Natural killer cell (primary cell): Measurements from ENCODE around the gene SCAF8. TPM values are rescaled to one million over a fixed set of nuclear protein-coding genes. Genes with fewer than 3 reads are reported as not detected.

Experiments used
- ATAC-seq, 3 donors: fragments of 150-1000 bp in 2 of 3; fragments of 200-7000 bp in 1 of 3; cut with Tn5 transposase; 1 replicate in 1 of 3; 2 replicates in 2 of 3; pipeline ENCODE4 v1.10.0; 2021; ENCODE audit warnings: mild to moderate bottlenecking in 2 of 3, moderate library complexity in 2 of 3
- DNase-seq, 2 donors: peaks; one replicate each; pipeline versions ENCODE4 v3.0.0 to v3.0.0-alpha.2; 2013 to 2021; ENCODE audit warnings: mixed read lengths in 1 of 2
- H3K27ac ChIP-seq: one replicate; pipeline ENCODE4 v1.5.1; 2013; ENCODE audit warnings: mild to moderate bottlenecking, low read length
- H3K27me3 ChIP-seq: one replicate; pipeline ENCODE4 v1.6.1; 2013; ENCODE audit warnings: low read length; ENCODE audit not compliant: control insufficient read depth, insufficient read depth
- H3K36me3 ChIP-seq: one replicate; pipeline ENCODE4 v1.6.1; 2013; ENCODE audit warnings: low read length; ENCODE audit not compliant: control insufficient read depth, insufficient read depth
- H3K4me1 ChIP-seq: one replicate; pipeline ENCODE4 v1.6.1; 2013; ENCODE audit warnings: low read length; ENCODE audit not compliant: control insufficient read depth, insufficient read depth
- H3K4me3 ChIP-seq: one replicate; pipeline ENCODE4 v1.5.1; 2013; ENCODE audit warnings: low read length
- H3K9me3 ChIP-seq: one replicate; pipeline ENCODE4 v1.6.1; 2013; ENCODE audit warnings: low read length; ENCODE audit not compliant: control insufficient read depth, insufficient read depth
- H3K27ac Mint-ChIP-seq, 2 donors: one replicate each; pipeline ENCODE4 v1.8.0; 2022; ENCODE audit warnings: mild to moderate bottlenecking in 2 of 2, mixed read lengths in 2 of 2, moderate library complexity in 1 of 2
- H3K27me3 Mint-ChIP-seq, 2 donors: one replicate each; pipeline ENCODE4 v1.8.0; 2022; ENCODE audit warnings: low read depth in 2 of 2, mixed read lengths in 2 of 2
- H3K36me3 Mint-ChIP-seq: one replicate; pipeline ENCODE4 v1.8.0; 2022; ENCODE audit warnings: mixed read lengths
- H3K4me1 Mint-ChIP-seq, 2 donors: one replicate each; pipeline ENCODE4 v1.8.0; 2022; ENCODE audit warnings: mixed read lengths in 2 of 2
- H3K4me3 Mint-ChIP-seq: one replicate; pipeline ENCODE4 v1.8.0; 2022; ENCODE audit warnings: mild to moderate bottlenecking, moderate library complexity, mixed read lengths
- H3K9me3 Mint-ChIP-seq, 2 donors: one replicate each; pipeline ENCODE4 v1.8.0; 2022; ENCODE audit warnings: mixed read lengths in 2 of 2
- CTCF ChIP-seq: fragments of 200-600 bp; IDR thresholded peaks from one replicate; pipeline ENCODE4 v1.8.0; 2022; ENCODE audit warnings: antibody characterized with exemption
- WGBS: methylation state at CpG from one replicate; pipeline ENCODE4 v1.1.7; 2013; ENCODE audit warnings: missing lambda C conversion rate; ENCODE audit not compliant: insufficient coverage; 5-methylcytosine and 5-hydroxymethylcytosine counted together
- intact Hi-C: fragments of 100-400 bp; cut with micrococcal nuclease; formaldehyde crosslinking; loops from one replicate; pipeline ENCODE4 v1.14.2; 2022
- total RNA-seq, 4 donors: library from RNA; stranded (reverse); fragments of 120-200 nt in 1 of 4; gene quantifications; one replicate each; pipeline versions ENCODE4 v1.2.3 to v1.2.4, GENCODE V29; 2013 to 2022

SCAF8 gene
- total RNA-seq, 3 donors from 2014 or later (not counting 1 experiment from before 2014, with no cell fraction given) = 60.0 to 74.3 (median 68.2) TPM

GRCh38 chr6:154705471-154706113 is 27.6 kb upstream of the SCAF8 start:
- peak in 1 of 2 donors; percentile 38 for DNase-seq

GRCh38 chr6:154706389-154706788 is 26.8 kb upstream of the SCAF8 start:
- H3K4me1 Mint-ChIP-seq = no peaks in the 10 kb centered on the region
- WGBS = 100% methylated on average over 1 of the region's 2 CpGs
- no peaks in the 10 kb centered on the region for H3K9me3 Mint-ChIP-seq
- Histone ChIP-seq H3K4me1 (no peaks in the 10 kb centered on the region), H3K4me3 (no peak overlapping the region), H3K27ac (no peak overlapping the region), H3K27me3 (no peaks in the 10 kb centered on the region), H3K9me3 (no peaks in the 10 kb centered on the region), H3K36me3 (no peaks in the 10 kb centered on the region)
- intact Hi-C loops = no loop called here
- no peak for TF ChIP-seq CTCF
- H3K4me3 Mint-ChIP-seq = no peak overlapping the region
- ATAC-seq (no peak), DNase-seq (no peak)
- H3K27ac Mint-ChIP-seq = no peak overlapping the region
- H3K36me3 Mint-ChIP-seq = no peaks in the 10 kb centered on the region
- peaks cover 16 to 34% of the 10 kb centered on the region in 2 donors for H3K27me3 Mint-ChIP-seq

More at GRCh38 chr6:154705471-154706113, 27.6 kb upstream of the SCAF8 start:
- Mint-ChIP-seq H3K9me3 (no peaks in the 10 kb centered on the region), H3K27me3 (peaks cover 19 to 41% of the 10 kb centered on the region in 2 donors), H3K27ac (no peak overlapping the region), H3K36me3 (no peaks in the 10 kb centered on the region), H3K4me3 (no peak overlapping the region), H3K4me1 (no peaks in the 10 kb centered on the region)
- intact Hi-C loops = loop anchor here (1.0 kb wide), 1 partner anchor 100 kb away; no protein-coding TSS in a partner anchor
- no peaks in the 10 kb centered on the region for H3K4me1 ChIP-seq
- no peaks in the 10 kb centered on the region for H3K36me3 ChIP-seq
- no peaks in the 10 kb centered on the region for H3K9me3 ChIP-seq
- H3K4me3 ChIP-seq = no peak overlapping the region
- ATAC-seq = peak in 2 of 3 donors; percentile 42 to 43
- no peak overlapping the region for H3K27ac ChIP-seq
- WGBS = 74% methylated on average over 8 of the region's 8 CpGs
- peaks cover 2% of the 10 kb centered on the region for H3K27me3 ChIP-seq
- TF ChIP-seq CTCF = peak; percentile 32

GRCh38 chr6:154709621-154710020 is 23.6 kb upstream of the SCAF8 start:
- Mint-ChIP-seq H3K9me3 (no peaks in the 10 kb centered on the region), H3K27me3 (peaks cover 7 to 15% of the 10 kb centered on the region in 2 donors), H3K4me1 (no peaks in the 10 kb centered on the region), H3K4me3 (no peak overlapping the region), H3K36me3 (no peaks in the 10 kb centered on the region), H3K27ac (no peak overlapping the region)
- no peak for ATAC-seq
- Histone ChIP-seq H3K36me3 (no peaks in the 10 kb centered on the region), H3K4me3 (no peak overlapping the region), H3K9me3 (no peaks in the 10 kb centered on the region), H3K4me1 (no peaks in the 10 kb centered on the region), H3K27me3 (no peaks in the 10 kb centered on the region), H3K27ac (no peak overlapping the region)
- intact Hi-C loops = no loop called here
- DNase-seq = no peak
- no peak for TF ChIP-seq CTCF
- 21% methylated on average over 2 of the region's 3 CpGs for WGBS

GRCh38 chr6:154710689-154711088 is 22.5 kb upstream of the SCAF8 start:
- ATAC-seq (no peak), DNase-seq (no peak)
- Histone ChIP-seq H3K4me1 (no peaks in the 10 kb centered on the region), H3K4me3 (no peak overlapping the region), H3K27ac (no peak overlapping the region), H3K27me3 (no peaks in the 10 kb centered on the region), H3K9me3 (no peaks in the 10 kb centered on the region), H3K36me3 (no peaks in the 10 kb centered on the region)
- H3K27me3 Mint-ChIP-seq = peaks cover 7 to 10% of the 10 kb centered on the region in 2 donors
- H3K27ac Mint-ChIP-seq = no peak overlapping the region
- WGBS = 80% methylated on average over 1 of the region's 2 CpGs
- intact Hi-C loops = no loop called here
- H3K4me1 Mint-ChIP-seq = no peaks in the 10 kb centered on the region
- H3K9me3 Mint-ChIP-seq = no peaks in the 10 kb centered on the region
- TF ChIP-seq CTCF = no peak
- no peak overlapping the region for H3K4me3 Mint-ChIP-seq
- H3K36me3 Mint-ChIP-seq = no peaks in the 10 kb centered on the region
